ENCODE data around the gene SRRM3. TPM values are rescaled to one million over a fixed set of nuclear protein-coding genes. Genes with fewer than 3 reads are reported as not detected.

Gene SRRM3
- total and polyA plus RNA-seq, 3 experiments from 2014 or later: not detected

DNA sequence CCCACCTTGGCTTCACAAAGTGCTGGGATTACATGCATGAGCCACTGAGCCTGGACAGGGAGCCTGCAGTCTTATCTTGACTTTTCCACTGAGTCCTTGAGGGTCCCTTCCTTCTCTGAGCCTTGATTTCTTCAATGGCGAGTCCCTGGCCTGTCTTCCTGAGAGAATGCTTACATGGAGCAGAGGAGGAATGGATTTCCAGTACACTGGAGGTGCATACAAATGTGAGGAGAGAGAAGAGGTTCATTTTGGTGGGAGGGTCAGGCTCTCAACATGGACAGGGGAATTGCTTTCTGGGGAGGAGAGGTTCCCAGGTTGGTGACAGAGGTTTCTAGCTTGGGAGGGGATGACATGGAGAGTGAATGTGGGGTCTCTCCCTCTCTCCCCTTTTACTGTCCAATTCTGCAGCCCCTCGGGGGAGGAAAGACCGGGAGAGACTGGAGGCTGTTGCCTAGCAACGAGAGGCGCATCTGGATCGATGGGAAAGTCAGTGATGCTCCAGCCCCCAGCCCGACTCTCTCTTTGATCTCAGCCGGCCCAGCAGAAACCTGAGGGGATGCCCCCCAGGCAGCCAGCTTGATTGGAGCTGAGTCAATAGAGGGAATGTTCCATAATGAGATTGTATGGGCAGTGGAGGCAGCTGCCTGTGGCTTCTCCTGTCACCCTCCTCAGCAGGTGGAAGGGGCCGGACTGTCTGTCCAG, 14.8 kb downstream of the SRRM3 start:
- no peaks in the 10 kb centered on the region for H3K4me1 Mint-ChIP-seq
- H3K36me3 Mint-ChIP-seq: peaks cover 0 to 2% (median under 1%) of the 10 kb centered on the region in 3 donors
- Histone ChIP-seq H3K27me3 (ENCODE audit: insufficient read depth, low read length, poor library complexity, severe bottlenecking) (no peaks in the 10 kb centered on the region), H3K9me3 (ENCODE audit: low read length) (no peaks in the 10 kb centered on the region), H3K4me1 (ENCODE audit: insufficient read depth, low read length) (no peaks in the 10 kb centered on the region), H3K27ac (ENCODE audit: low read depth, low read length) (no peak overlapping the region), H3K36me3 (ENCODE audit: insufficient read depth, low read length) (no peaks in the 10 kb centered on the region), H3K4me3 (ENCODE audit: low read length) (no peak overlapping the region)
- POLR2A ChIA-PET: no interaction called here
- CTCF ChIA-PET: no interaction called here
- H3K27me3 Mint-ChIP-seq: peaks cover 20 to 36% of the 10 kb centered on the region in 2 donors
- no peak overlapping the region for H3K4me3 Mint-ChIP-seq
- no peaks in the 10 kb centered on the region for H3K9me3 Mint-ChIP-seq
- DNase-seq: no peak
- no peak overlapping the region for H3K27ac Mint-ChIP-seq

DNA sequence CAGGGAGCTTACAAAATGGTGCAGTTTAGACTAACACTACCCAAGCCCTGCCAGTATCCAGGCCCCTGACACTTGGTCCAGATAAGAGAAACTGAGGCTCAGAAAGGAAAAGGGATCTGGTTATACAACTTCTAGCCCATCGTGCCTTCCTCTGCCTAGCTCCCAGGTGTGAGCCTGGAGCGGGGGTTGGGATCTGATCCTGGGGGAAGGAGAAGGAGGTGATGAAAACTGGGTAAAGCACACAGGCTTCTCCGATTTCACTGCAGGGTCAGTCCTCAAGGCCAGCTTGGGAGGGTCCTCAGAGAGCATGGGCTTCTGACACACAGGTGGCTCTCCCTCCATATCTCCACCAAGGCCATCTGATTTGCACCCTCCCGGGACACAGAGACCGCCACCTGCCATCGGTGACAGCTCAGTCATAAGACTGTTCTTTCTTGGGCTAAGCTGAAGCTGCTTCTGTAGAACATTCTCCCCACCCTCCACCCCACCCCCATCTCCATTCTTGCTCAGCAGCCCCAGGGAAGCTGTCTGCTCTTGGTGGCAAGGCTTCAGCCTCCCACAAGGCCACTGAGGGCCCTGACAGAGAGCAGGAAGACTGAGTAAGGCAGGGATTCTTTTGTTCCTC, 16.4 kb downstream of the SRRM3 start:
- peaks cover 0 to 8% (median 2%) of the 10 kb centered on the region in 3 donors for H3K36me3 Mint-ChIP-seq
- Histone ChIP-seq H3K9me3 (ENCODE audit: low read length) (no peaks in the 10 kb centered on the region), H3K27ac (ENCODE audit: low read depth, low read length) (no peak overlapping the region), H3K4me3 (ENCODE audit: low read length) (no peak overlapping the region), H3K4me1 (ENCODE audit: insufficient read depth, low read length) (no peaks in the 10 kb centered on the region), H3K36me3 (ENCODE audit: insufficient read depth, low read length) (no peaks in the 10 kb centered on the region), H3K27me3 (ENCODE audit: insufficient read depth, low read length, poor library complexity, severe bottlenecking) (no peaks in the 10 kb centered on the region)
- H3K4me3 Mint-ChIP-seq: no peak overlapping the region
- H3K27ac Mint-ChIP-seq: no peak overlapping the region
- ChIA-PET POLR2A (no interaction called here), CTCF (no interaction called here)
- H3K27me3 Mint-ChIP-seq: peaks cover 20 to 48% of the 10 kb centered on the region in 2 donors
- no peaks in the 10 kb centered on the region for H3K9me3 Mint-ChIP-seq
- no peak for DNase-seq
- no peaks in the 10 kb centered on the region for H3K4me1 Mint-ChIP-seq

DNA sequence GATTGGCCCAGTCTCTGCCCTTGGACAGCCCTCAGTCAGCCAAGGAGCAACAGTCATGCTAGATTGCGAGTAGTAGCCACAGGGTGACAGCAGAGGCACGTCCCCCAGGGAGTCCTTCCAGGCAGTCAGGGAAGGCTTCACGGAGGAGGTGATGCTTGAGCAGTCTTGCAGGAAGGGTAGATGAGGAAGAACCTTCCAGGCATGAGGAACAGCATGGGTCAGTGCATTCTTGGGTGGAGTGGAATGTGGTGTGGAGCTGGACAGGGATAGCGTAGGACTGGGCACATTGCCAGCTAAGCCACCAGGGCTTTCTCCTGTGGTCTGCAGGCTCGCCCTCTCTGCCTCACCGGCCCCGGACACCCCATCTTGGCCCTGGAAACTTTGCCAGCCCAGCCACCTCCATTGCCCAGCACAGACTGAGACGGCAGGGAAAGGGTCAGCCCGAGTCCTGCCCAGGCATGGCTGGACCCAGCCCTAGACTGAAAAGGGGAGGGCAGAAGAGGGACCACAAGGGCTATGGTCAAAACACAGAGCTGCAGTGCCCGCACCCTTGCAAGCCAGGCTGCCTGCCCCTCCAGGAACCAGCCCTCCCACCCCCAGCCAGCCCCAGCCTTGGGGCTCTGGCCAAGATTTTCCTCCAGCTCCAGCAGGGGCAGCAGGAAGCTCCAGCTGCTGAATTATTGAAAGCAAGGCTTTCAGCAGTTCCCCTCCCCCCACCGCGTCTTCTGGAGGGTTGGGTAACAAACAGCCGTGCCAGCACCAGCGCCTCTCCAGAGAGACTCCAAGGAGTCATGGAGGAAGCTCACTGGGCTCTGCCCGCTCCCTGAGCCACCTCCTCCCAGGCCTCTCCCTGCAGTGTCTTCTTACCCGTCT, 18.7 kb downstream of the SRRM3 start:
- Histone ChIP-seq H3K27ac (ENCODE audit: low read depth, low read length) (no peak overlapping the region), H3K9me3 (ENCODE audit: low read length) (no peaks in the 10 kb centered on the region), H3K36me3 (ENCODE audit: insufficient read depth, low read length) (no peaks in the 10 kb centered on the region), H3K4me3 (ENCODE audit: low read length) (no peak overlapping the region), H3K4me1 (ENCODE audit: insufficient read depth, low read length) (no peaks in the 10 kb centered on the region), H3K27me3 (ENCODE audit: insufficient read depth, low read length, poor library complexity, severe bottlenecking) (no peaks in the 10 kb centered on the region)
- CTCF ChIA-PET: no interaction called here
- peaks cover 21 to 54% of the 10 kb centered on the region in 2 donors for H3K27me3 Mint-ChIP-seq
- H3K27ac Mint-ChIP-seq: no peak overlapping the region
- peaks cover 0 to 8% (median 2%) of the 10 kb centered on the region in 3 donors for H3K36me3 Mint-ChIP-seq
- POLR2A ChIA-PET: no interaction called here
- H3K4me3 Mint-ChIP-seq: no peak overlapping the region
- no peaks in the 10 kb centered on the region for H3K9me3 Mint-ChIP-seq
- H3K4me1 Mint-ChIP-seq: no peaks in the 10 kb centered on the region
- no peak for DNase-seq

DNA sequence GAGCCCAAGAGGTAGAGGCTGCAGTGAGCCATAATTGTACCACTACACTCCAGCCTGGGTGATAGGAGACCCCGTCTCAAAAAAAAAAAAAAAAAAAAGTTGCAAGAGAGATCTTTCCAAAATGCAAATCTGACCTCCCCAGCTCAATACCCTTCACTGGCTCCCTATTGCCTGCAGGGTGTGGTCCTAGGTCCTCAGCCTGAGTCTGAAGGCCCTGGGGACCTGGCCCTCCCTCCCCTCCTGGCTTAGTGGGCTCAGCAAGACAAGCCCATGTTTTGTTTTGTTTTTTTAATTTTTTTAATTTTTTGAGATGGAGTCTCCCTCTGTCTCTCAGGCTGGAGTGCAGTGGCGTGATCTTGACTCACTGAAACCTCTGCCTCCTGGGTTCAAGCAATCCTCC, 20.6 kb downstream of the SRRM3 start:
- H3K4me3 ChIP-seq (ENCODE audit: low read length): no peak overlapping the region
- no peak overlapping the region for H3K27ac ChIP-seq (ENCODE audit: low read depth, low read length)
- Mint-ChIP-seq H3K27me3 (peaks cover 25 to 57% of the 10 kb centered on the region in 2 donors), H3K36me3 (peaks cover 0 to 8% (median 2%) of the 10 kb centered on the region in 3 donors), H3K4me3 (no peak overlapping the region), H3K27ac (no peak overlapping the region), H3K9me3 (peaks cover 0 to 1% (median 0%) of the 10 kb centered on the region in 5 donors), H3K4me1 (no peaks in the 10 kb centered on the region)
- no peaks in the 10 kb centered on the region for H3K9me3 ChIP-seq (ENCODE audit: low read length)
- no peaks in the 10 kb centered on the region for H3K4me1 ChIP-seq (ENCODE audit: insufficient read depth, low read length)
- DNase-seq: no peak
- POLR2A ChIA-PET: no interaction called here
- CTCF ChIA-PET: no interaction called here
- H3K36me3 ChIP-seq (ENCODE audit: insufficient read depth, low read length): no peaks in the 10 kb centered on the region
- H3K27me3 ChIP-seq (ENCODE audit: insufficient read depth, low read length, poor library complexity, severe bottlenecking): no peaks in the 10 kb centered on the region

DNA sequence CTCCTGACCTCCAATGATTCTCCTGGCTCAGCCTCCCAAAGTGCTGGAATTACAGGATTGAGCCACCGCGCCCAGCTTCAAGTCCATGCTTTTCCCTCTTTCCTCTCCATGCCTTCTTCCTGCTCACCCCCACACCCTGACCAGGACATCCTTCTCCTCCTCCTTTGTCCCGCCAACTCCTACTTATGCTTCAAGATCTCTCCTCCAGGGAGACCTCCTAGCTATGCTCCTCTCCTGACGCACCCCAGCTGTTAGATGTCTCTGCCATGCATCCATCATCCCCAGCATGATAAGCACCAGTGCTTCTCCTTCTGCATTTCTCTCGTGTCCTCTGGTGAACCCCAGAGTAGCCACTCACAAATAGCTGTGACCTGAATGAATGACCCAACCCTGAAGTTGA, 21.1 kb downstream of the SRRM3 start:
- no peak overlapping the region for H3K27ac Mint-ChIP-seq
- H3K4me3 ChIP-seq (ENCODE audit: low read length): no peak overlapping the region
- H3K27ac ChIP-seq (ENCODE audit: low read depth, low read length): no peak overlapping the region
- peaks cover 4% of the 10 kb centered on the region for H3K27me3 ChIP-seq (ENCODE audit: insufficient read depth, low read length, poor library complexity, severe bottlenecking)
- no peaks in the 10 kb centered on the region for H3K9me3 ChIP-seq (ENCODE audit: low read length)
- ChIA-PET CTCF (no interaction called here), POLR2A (no interaction called here)
- no peak for DNase-seq
- H3K4me3 Mint-ChIP-seq: no peak overlapping the region
- peaks cover 0 to 1% (median 0%) of the 10 kb centered on the region in 5 donors for H3K9me3 Mint-ChIP-seq
- H3K27me3 Mint-ChIP-seq: peaks cover 27 to 56% of the 10 kb centered on the region in 2 donors
- no peaks in the 10 kb centered on the region for H3K4me1 Mint-ChIP-seq
- H3K36me3 Mint-ChIP-seq: peaks cover 0 to 8% (median 2%) of the 10 kb centered on the region in 3 donors
- H3K4me1 ChIP-seq (ENCODE audit: insufficient read depth, low read length): no peaks in the 10 kb centered on the region
- H3K36me3 ChIP-seq (ENCODE audit: insufficient read depth, low read length): no peaks in the 10 kb centered on the region

DNA sequence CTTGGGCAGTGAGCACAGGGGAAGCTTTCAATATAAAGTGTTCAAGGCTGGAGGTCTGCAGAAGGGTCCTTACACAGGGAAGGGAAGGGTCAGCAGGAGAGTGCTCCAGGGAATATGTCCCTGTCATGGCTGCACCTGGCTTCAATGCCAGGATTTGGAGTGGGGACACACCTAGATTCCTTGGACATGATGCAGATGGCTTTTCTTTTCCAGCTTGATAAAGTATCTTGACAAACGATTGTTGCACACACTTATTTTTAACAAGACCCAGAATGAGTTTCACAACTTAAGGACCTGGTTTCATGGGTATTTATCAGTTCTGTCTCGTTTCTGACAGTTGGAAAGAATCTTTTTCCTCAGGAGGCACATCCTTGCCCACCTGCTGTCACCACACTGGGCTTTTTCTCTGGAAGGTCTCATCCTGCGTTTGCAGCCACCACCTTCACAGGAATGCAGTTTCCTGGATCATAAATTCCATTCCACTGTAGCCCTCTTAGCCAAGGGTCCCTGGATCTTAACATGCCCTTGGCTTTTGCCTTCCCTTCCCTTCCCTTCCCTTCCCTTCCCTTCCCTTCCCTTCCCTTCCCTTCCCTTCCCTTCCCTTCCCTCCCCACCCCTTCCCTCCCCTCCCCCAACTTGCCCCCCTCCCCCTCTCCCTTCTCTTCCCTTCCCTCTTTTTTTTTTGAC, 21.7 kb downstream of the SRRM3 start:
- Mint-ChIP-seq H3K9me3 (peaks cover 0 to 1% (median 0%) of the 10 kb centered on the region in 5 donors), H3K27ac (no peak overlapping the region), H3K36me3 (peaks cover 0 to 8% (median 2%) of the 10 kb centered on the region in 3 donors), H3K27me3 (peaks cover 27 to 60% of the 10 kb centered on the region in 2 donors), H3K4me1 (no peaks in the 10 kb centered on the region), H3K4me3 (no peak overlapping the region)
- H3K4me3 ChIP-seq (ENCODE audit: low read length): no peak overlapping the region
- H3K4me1 ChIP-seq (ENCODE audit: insufficient read depth, low read length): no peaks in the 10 kb centered on the region
- no peak for DNase-seq
- ChIA-PET POLR2A (no interaction called here), CTCF (no interaction called here)
- no peak overlapping the region for H3K27ac ChIP-seq (ENCODE audit: low read depth, low read length)
- no peaks in the 10 kb centered on the region for H3K9me3 ChIP-seq (ENCODE audit: low read length)
- peaks cover 4% of the 10 kb centered on the region for H3K27me3 ChIP-seq (ENCODE audit: insufficient read depth, low read length, poor library complexity, severe bottlenecking)
- H3K36me3 ChIP-seq (ENCODE audit: insufficient read depth, low read length): no peaks in the 10 kb centered on the region

DNA sequence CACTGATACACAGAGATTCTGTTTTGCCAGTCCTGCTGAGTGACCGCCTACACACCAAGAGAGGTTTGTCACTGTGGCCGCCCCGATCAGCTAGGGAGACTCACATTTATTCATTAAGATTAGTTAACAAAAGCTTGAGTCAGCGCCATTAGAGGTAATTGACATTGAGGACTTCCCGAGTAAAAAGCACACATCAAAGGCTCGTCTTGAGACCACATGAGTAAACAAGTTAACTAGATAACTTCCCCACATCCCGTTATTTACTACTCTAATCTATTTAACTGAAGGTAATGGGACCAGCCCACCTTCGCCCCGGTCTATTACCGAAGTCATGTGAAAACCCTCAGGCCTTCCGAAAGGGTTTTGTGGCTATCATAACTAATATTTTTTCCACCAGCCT, 23.0 kb downstream of the SRRM3 start:
- Mint-ChIP-seq H3K4me3 (no peak overlapping the region), H3K36me3 (peaks cover 0 to 8% (median 2%) of the 10 kb centered on the region in 3 donors), H3K27ac (no peak overlapping the region), H3K9me3 (peaks cover 0 to 1% (median 0%) of the 10 kb centered on the region in 5 donors), H3K27me3 (peaks cover 25 to 62% of the 10 kb centered on the region in 2 donors), H3K4me1 (no peaks in the 10 kb centered on the region)
- Histone ChIP-seq H3K27me3 (ENCODE audit: insufficient read depth, low read length, poor library complexity, severe bottlenecking) (peaks cover 4% of the 10 kb centered on the region), H3K4me3 (ENCODE audit: low read length) (no peak overlapping the region), H3K9me3 (ENCODE audit: low read length) (no peaks in the 10 kb centered on the region), H3K36me3 (ENCODE audit: insufficient read depth, low read length) (no peaks in the 10 kb centered on the region), H3K27ac (ENCODE audit: low read depth, low read length) (no peak overlapping the region), H3K4me1 (ENCODE audit: insufficient read depth, low read length) (no peaks in the 10 kb centered on the region)
- DNase-seq: no peak
- CTCF ChIA-PET: no interaction called here
- POLR2A ChIA-PET: no interaction called here
